Endometrial microvascular endothelial cells (primary cell): ENCODE data around the gene RFC2. TPM values are rescaled to one million over a fixed set of nuclear protein-coding genes. Genes with fewer than 3 reads are reported as not detected.

Experiments
- in situ Hi-C: cut with HindIII; loops from 2 replicates; pipeline ENCODE4 v1.10.0; 2017; ENCODE audit warnings: low sequenced_read_pairs, low pct_unique_long_range_greater_than_20kb; ENCODE audit errors: inconsistent ontology term
- total RNA-seq: library from RNA; depleted of rRNA; stranded (reverse); fragments of >200 nt; gene quantifications from one replicate; pipeline ENCODE4 v1.2.3, GENCODE V29; 2015; ENCODE audit errors: inconsistent ontology term

RFC2 gene
- total RNA-seq, 1 donor from 2014 or later, result 43.0 TPM

DNA sequence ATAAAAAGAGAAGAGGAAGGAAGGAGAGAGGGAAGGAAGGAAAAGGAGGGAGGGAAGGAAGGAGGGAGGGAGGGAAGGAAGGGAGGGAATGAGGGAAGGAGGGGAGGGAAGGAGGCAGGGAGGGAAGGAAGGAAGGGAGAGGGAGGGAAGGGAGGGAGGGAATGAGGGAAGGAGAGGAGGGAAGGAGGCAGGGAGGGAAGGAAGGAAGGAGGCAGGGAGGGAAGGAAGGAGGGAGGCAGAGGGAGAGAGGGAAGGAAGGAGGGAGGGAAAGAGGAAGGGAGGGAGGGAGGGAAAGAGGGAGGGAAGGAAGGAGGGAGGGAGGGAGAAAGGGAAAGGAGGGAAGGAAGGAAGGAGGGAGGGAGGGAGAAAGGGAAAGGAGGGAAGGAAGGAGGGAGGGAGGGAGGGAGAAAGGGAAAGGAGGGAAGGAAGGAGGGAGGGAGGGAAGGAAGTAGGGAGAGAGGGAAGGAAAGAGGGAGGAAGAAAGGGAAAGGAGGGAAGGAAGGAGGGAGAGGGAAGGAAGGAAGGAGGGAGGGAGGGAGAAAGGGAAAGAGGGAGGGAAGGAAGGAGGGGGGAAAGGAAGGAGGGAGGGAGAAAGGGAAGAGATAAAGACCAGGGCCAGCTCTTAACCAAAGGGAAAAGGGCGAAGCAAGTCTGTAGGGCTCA is 50.1 kb downstream of the RFC2 start:
- in situ Hi-C loops, result no loop called here

DNA sequence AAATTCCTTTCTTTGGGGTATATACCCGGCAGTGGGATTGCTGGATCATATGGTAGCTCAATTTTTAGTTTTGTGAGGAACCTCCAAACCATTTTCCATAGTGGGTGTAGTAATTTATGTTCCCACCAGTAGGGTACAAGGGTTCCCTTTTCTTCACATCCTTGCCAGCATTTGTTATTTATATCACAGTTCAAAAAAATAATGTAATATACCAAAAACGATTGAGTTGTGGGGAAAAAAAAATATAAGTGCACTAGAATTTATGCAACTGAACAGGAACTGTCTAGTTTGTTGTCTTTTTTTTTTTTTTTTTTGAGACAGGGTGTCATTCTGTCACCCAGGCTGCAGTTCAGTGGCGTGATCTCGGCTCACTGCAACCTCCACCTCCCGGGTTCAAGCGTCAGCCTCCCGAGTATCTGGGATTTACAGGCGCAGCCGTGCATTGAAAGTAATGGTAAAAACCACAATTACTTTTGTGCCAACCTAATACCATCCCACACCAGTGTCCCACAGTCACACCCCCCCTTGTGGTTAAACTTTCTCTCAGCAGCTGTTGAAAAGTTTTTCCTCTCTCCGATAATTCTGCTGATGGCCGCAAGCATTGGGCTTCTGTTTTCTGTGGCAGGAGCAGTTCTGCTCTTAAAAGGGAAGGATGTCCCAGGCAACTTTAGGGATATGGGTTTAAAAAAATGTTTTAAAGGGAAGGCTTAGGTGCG is 51.2 kb downstream of the RFC2 start:
- in situ Hi-C loops, result no loop called here

- in situ Hi-C loops, result loop anchor here (25.0 kb wide), 4 partner anchors 88 to 337 kb away; partner anchors contain the start of genes CLIP2, LIMK1 and TMEM270
These were observed 54.4 kb downstream of the RFC2 start for GRCh38 chr7:74199551-74200355.

- in situ Hi-C loops, result loop anchor here (25.0 kb wide), 4 partner anchors 90 to 335 kb away; partner anchors contain the start of genes CLIP2, LIMK1 and TMEM270
These were observed 56.6 kb downstream of the RFC2 start for GRCh38 chr7:74197449-74198124.

DNA sequence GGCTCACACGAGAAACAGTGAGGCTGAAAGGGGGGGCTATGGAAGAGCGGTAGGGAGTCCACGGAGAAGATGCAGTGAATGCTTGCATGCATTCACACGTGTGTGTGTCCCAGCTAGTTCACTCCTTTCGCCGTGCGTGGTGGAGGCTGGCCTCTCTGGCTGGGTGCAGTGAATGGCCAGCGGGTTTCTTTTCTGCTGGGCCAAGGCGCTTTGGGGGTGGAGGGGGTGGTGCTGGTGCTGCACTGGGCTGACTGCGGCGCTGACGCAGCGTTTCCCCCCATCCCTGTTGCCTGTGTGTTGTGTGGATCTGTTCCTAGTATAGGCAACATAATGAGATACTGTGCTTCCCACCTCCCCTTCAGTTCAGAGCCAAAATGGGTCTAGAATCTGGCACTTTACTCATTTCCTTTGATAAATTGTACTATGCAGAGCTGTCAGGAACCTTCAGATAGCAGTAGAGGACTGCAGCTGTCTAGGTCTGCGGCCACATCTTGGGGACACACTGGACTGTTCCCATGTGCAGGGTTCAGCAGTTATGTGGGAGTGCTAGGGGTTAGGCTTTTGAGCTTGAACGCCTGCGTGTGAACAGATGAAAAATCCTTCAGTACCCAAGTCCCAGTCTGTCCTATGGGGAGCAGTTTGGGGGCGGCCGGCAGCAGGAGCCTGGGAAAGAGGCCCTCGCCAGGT is 58.1 kb downstream of the RFC2 start:
- in situ Hi-C loops, result loop anchor here (25.0 kb wide), 4 partner anchors 91 to 334 kb away; partner anchors contain the start of genes CLIP2, LIMK1 and TMEM270

- in situ Hi-C loops, result loop anchor here (25.0 kb wide), 4 partner anchors 92 to 333 kb away; partner anchors contain the start of genes CLIP2, LIMK1 and TMEM270
These were observed 58.9 kb downstream of the RFC2 start for GRCh38 chr7:74195139-74195860.

GRCh38 chr7:74194686-74195085 is 59.5 kb downstream of the RFC2 start:
- in situ Hi-C loops, result loop anchor here (25.0 kb wide), 4 partner anchors 93 to 332 kb away; partner anchors contain the start of genes CLIP2, LIMK1 and TMEM270

GRCh38 chr7:74193913-74194312 is 60.3 kb downstream of the RFC2 start:
- in situ Hi-C loops, result loop anchor here (25.0 kb wide), 4 partner anchors 93 to 332 kb away; partner anchors contain the start of genes CLIP2, LIMK1 and TMEM270

DNA sequence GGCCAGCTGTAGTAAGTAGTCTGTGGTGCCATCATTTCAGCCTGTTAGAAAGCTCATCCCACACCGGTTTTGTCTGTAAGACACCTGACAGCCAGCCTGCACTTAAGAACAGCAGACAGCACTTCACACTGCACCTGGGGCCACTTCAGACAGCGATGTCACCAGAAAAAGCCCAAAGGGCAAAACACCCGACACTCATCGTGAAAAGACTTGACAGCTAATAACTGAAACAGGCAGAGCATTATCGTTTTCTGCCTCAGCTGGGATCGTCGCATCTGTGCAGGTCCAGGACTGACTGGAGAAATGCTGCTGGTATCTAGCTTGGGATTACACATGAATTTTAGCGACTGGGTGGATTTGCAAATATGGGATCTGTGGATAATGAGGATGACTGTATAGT is 61.1 kb downstream of the RFC2 start:
- in situ Hi-C loops, result loop anchor here (25.0 kb wide), 4 partner anchors 94 to 331 kb away; partner anchors contain the start of genes CLIP2, LIMK1 and TMEM270

DNA sequence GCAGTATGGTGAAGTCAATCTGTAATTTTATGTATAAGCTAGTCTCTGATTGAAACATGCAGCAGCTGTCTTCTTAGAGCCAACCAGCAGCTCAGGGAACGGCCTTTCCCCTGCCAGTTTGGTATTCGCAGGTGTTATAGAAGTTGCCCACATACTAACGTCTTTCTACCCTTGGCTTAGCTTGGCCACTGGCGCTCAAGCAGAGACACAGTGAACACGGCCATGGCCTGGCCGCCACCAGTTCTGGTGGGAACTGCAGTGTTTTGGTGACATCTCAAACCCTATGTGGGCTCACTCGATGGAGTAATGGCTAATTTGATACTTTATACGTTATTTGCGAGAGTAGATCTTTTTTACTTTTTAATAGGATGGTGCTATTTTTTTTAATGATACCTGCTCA is 63.0 kb downstream of the RFC2 start:
- in situ Hi-C loops, result loop anchor here (25.0 kb wide), 4 partner anchors 96 to 329 kb away; partner anchors contain the start of genes CLIP2, LIMK1 and TMEM270

DNA sequence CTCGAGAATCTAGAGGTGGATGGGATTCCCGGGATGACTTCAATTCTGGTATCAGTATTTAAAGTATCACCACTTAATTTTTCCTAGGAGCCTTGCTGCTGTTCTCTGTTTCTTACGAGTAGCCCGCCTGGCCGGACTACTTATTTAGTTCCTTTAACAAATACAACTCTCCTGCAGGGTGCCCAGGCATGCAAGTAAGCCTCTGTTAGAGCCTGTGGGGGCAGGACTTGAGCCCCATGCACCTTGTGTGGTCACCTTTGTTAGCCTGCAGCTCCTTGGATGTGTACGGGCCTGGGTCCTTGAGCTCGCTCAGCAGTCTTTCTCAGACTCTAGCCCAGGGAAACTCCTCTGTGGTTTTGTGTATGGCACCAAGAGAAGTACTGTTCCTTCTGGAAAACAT is 63.9 kb downstream of the RFC2 start:
- in situ Hi-C loops, result loop anchor here (25.0 kb wide), 4 partner anchors 97 to 328 kb away; partner anchors contain the start of genes CLIP2, LIMK1 and TMEM270

- in situ Hi-C loops, result loop anchor here (25.0 kb wide), 4 partner anchors 99 to 326 kb away; partner anchors contain the start of genes CLIP2, LIMK1 and TMEM270
These were observed 66.1 kb downstream of the RFC2 start for GRCh38 chr7:74187915-74188675.

GRCh38 chr7:74185636-74186035 is 68.6 kb downstream of the RFC2 start:
- in situ Hi-C loops, result loop anchor here (25.0 kb wide), 4 partner anchors 98 to 323 kb away; partner anchors contain the start of genes CLIP2, LIMK1 and TMEM270

GRCh38 chr7:74185016-74185415 is 69.2 kb downstream of the RFC2 start:
- in situ Hi-C loops, result loop anchor here (25.0 kb wide), 4 partner anchors 98 to 323 kb away; partner anchors contain the start of genes CLIP2, LIMK1 and TMEM270

DNA sequence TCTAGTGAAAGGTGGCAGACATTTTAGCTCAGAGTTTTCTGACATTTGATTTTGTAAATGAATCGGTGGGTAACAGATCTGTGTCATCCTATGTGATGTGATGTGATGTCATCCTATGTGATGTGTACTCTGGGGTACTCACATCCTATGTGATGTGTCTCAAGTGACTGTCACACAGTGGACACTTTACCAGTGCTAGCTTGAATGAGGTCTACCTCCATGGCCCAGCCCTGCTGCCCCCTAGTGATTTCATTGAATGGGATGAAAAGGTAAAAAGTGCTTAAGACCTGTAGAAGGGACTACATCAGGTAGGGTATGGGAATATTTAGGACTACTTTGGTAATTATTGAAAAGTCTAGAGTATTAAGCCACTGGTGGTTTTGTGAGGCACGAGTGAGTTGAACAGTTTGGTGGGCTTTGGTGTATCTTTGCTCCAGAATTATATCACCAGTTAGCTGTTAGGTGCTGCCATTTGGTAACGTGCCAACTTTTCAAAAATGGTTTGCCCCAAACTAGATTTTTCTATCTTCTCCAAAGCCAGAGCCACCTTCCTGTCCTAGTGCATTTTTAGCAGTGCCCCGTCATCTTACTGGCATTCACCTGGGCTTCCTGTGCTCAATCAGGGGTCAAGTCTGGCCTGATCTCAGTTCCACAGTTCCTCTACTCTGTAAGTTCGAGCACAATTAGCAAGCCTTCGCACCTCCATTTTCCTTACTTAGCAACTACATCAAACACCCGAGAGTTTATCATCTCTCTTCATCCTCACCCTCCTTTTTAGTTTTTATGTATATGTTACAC is 70.3 kb downstream of the RFC2 start:
- in situ Hi-C loops, result loop anchor here (25.0 kb wide), 4 partner anchors 97 to 322 kb away; partner anchors contain the start of genes CLIP2, LIMK1 and TMEM270
